ENCODE measurements around the gene CBL.
"Not testable (repeated sequence)": the region's sequence is repeated elsewhere in the genome, so short reads cannot be mapped to it uniquely, and the experiment has no call there.

CBL gene

DNA sequence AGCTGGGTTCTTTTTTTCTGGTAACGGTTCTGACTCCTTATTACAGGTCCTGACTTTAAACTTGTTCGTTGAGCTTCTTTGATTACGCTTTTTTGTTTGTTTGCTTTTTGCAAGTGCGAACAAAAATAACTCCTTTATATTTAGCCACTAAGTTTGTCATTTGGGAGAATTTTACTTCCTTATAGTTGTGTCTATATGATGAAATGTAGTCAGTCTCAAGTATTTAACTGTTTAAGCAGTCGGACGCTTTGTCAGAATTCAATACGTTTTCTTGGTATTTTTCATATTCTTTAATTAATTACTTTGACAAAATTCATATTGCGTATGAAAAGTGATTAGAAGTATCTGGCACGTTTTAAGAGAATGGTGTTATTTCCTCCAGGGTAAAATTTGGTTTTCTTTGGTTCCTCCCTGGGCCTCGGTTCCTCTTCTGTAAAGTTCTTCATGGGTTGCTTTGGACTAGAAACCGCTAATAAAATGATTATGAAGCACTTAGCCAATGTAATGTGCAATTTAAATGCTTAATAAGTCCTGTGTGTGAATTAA lies 1.3 kb downstream of the CBL start:
- in situ Hi-C loops (cut with HindIII; ENCODE audit: low sequenced_read_pairs): no loop called here

DNA sequence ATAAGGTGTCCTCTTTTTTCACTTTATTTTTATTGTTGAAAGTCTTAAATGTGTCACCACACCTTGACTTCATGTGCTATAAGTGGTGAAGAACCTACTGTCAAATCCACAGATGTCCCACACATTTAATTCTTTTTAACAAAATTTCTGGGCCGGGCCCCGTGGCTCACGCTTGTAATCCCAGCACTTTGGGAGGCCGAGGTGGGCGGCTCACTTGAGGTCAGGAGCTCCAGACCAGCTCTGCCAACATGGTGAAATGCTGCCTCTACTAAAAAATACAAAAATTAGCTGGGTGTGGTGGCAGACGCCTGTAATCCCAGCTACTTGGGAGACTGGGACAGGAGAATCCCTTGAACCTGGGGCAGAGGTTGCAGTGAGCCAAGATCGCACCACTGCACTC lies 3.0 kb downstream of the CBL start:
- in situ Hi-C loops (cut with HindIII; ENCODE audit: low sequenced_read_pairs): no loop called here

DNA sequence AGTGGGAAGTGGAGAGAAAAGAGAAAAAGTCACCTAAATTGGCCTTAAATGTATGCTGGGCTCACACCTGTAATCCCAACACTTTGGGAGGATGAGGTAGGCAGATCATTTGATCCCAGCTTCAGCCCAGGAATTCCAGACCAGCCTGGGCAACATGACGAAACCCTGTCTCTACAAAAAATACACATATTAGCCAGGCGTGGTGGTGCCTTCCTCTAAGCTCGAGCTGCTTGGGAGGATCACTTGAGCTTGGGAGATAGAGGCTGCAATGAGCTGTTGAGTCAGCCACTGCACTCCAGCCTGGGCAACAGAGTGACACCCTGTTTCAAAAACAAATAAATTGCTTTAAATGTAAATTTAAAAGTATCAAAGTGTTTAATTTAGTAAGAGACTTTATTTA lies 3.9 kb downstream of the CBL start:
- in situ Hi-C loops (cut with HindIII; ENCODE audit: low sequenced_read_pairs): no loop called here

DNA sequence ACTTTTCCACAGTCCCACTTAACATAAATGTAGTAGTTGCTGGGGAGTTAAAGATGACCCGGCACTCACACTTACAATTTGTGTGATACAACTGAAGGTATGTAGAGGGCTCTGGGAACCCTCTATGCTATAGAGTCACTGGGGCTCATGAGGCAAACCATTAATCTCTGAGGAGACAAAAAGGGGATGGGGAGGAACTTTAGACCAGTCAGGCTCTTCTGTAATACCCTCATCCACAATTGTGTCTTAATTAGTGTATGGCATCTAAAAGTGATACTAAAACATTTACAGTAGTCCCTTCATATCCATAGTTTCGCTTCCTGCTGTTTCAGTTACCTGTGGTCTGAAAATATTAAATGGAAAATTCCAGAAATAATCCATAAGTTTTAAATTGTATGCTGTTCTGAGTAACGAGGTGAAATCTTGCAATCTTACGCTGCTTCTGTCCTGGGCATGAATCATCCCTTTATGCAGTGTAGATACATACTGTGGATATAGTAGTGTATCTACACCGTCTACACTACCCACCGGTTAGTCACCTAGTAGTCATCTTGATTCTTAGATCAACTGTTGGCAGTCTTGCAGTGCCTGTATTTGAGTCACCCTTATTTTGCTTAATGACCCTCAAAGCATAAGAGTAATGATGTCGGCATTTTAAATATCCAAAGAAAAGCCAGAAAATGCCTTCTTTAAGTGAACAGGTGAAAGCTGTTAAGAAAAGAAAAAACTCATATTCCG lies 12.2 kb downstream of the CBL start:
- in situ Hi-C loops (cut with HindIII; ENCODE audit: low sequenced_read_pairs): no loop called here

DNA sequence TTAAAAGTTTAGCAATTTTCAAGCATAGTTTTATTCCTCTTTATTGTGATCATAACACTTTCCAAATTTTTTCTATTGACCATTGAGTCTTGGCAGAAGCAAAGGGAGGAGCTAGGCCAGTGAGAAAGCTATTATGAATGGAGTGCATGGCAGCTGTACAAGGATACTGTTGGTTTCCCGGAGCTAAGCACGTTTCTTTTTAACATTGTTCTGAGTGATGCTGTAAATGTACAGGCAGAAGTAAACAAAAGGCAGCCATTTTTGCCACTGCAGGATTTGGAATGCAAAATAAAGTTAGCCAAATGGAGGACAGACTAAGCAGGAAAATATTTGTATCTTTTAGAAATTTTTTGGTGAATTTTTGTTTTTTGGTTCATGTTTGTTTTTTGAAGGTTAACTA lies 16.2 kb downstream of the CBL start:
- in situ Hi-C loops (cut with HindIII; ENCODE audit: low sequenced_read_pairs): no loop called here

DNA sequence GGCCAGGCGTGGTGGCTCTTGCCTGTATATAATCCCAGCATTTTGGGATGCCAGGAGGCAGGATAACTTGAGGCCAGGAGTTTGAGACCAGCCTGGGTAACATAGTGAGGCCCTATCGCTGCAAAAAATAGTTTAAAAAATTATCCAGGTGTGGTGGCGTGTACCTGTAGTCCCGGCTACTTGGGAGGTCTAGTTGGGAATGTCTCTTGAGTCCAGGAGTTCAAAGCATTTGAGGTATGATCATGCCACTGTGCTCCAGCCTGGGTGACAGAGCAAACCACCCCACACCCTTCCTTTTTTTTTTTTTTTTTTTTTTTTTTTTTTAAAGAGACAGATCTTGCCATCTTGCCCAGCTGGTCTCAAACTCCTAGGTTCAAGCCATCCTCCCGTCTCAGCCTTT lies 16.8 kb downstream of the CBL start:
- in situ Hi-C loops (cut with HindIII; ENCODE audit: low sequenced_read_pairs): no loop called here

DNA sequence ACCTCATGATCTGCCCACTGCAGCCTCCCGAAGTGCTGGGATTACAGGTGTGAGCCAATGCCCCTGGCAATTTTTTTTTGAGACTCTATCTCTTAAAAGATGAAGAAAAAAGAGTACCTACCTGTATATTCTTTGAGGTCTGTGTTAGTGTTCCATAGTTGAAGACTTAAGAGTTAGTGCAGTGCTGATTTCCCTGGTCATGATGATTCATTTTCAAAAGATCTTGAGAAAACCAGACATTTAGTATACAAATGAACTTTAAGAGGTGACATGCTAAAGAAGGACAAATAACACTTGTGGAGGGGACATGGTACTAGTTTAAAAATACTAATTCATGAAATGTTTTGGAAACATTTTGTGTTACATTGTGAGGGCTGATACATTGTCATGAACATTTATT lies 17.7 kb downstream of the CBL start:
- in situ Hi-C loops (cut with HindIII; ENCODE audit: low sequenced_read_pairs): no loop called here

DNA sequence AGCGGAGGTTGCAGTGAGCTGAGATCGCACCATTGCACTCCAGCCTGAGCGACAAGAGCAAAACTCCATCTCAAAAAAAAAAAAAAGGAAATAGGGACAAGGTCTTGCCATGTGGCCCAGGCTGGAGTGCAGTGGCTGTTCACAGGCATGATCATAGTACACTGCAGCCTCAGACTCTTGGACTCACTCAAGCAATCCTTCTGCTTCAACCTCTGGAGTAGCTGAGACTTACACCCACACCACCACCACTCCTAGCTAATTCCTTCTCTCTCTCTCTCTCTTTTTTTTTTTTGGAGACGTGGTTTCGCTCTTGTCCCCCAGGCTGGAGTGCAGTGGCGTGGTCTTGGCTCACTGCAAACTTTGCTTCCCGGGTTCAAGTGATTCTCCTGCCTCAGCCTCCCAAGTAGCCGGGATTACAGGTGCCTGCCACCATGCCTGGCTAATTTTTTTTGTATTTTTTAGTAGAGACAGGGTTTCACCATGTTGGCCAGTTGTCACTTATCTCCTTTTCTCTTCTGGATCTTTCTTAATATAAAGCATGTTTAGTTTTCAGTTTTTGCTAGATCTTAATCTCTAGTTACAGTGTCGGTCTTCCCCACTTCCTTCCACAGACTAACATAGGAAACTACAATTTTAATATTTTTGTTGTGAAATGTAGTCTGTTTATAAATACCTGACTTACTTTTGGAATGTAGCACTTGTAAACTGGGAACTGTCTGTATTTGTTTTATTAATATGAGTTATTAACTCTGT lies 22.6 kb downstream of the CBL start:
- in situ Hi-C loops (cut with HindIII; ENCODE audit: low sequenced_read_pairs): not testable (repeated sequence)

DNA sequence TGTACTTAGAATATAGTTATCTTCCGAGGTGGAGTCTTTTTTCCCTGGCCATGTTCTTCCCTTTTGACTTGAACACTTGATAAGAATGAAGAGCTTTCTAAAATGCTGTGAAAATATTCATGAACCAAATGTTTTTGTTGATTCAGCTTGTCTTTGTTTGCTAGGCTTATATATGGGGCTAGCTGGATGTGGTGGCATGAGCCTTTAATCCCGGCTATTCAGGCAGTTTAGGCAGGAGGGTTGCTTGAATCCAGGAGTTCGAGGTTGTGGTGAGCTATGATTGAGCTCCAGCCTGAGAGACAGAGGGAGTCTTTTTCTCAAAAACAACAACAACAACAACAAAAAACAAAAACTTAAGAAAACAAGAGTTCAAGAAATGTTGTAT lies 23.1 kb downstream of the CBL start:
- in situ Hi-C loops (cut with HindIII; ENCODE audit: low sequenced_read_pairs): no loop called here

DNA sequence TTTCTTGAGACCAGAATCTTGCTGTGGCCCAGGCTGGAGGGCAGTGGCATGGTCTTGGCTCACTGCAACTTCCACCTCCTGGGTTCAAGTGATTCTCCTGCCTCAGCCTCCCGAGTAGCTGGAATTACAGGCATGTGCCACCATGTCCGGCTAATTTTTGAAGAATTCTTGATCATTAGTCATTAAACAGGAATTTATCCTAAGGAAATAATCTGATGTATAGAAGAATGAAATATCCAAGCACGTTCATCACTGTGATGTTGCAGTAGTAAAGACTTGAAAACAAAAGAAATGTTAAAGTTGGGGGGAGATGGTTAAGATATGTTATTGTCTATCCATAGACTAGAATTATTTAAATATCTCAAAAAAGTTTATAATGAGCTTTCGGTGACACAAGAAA lies 23.6 kb downstream of the CBL start:
- in situ Hi-C loops (cut with HindIII; ENCODE audit: low sequenced_read_pairs): no loop called here

DNA sequence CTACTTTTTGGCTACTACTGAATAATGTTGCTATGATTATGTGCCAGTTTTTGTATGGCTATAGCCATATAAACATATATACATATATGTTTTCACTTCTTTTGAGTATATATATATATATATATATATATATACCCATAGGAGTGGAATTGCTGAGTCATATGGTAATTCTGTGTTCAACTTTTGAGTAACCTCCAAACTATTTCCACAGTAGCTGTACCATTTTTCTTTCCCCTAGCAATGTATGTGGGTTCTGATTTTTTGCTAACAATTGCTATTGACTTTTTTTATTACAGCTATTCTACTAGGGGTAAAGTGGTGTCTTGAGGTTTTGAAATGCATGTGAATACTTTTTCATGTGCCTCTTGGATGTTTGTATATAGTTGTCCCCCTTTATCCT lies 30.4 kb downstream of the CBL start:
- in situ Hi-C loops (cut with HindIII; ENCODE audit: low sequenced_read_pairs): no loop called here

DNA sequence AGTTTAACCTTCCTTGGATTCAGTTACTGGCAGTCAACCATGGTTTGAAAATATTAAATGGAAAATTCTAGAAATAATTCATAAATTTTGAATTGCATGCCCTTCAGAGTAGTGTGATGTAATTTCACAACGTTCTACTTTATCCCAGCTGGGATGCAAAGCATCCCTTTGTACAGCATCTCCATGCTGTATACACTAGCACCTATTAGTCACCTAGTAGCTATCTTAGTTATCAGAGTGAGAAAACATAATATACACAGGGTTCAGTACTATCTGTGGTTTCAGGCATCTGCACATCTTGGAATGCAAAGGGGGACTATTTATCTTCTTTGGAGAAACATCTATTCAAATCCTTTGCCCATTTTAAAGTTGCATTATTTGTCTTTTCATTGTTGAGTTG lies 30.8 kb downstream of the CBL start:
- in situ Hi-C loops (cut with HindIII; ENCODE audit: low sequenced_read_pairs): no loop called here

DNA sequence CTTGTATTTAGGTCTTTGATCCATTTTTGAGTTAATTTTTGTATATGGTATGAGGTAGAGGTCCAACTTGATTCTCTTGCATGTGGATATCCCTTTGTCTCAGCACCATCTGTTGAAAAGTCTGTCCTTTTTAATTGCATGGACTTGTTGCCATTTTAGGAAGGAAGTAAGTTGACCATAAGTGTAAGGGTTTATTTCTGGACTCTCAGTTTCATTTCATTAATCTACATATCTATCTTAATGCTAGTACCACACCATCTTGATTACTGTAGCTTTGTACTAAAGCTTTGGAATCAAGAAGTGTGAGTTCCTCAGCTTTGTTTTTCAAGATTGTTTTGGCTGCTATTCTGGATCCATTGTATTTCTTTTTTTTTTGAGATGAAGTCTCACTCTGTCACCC lies 31.4 kb downstream of the CBL start:
- in situ Hi-C loops (cut with HindIII; ENCODE audit: low sequenced_read_pairs): no loop called here

DNA sequence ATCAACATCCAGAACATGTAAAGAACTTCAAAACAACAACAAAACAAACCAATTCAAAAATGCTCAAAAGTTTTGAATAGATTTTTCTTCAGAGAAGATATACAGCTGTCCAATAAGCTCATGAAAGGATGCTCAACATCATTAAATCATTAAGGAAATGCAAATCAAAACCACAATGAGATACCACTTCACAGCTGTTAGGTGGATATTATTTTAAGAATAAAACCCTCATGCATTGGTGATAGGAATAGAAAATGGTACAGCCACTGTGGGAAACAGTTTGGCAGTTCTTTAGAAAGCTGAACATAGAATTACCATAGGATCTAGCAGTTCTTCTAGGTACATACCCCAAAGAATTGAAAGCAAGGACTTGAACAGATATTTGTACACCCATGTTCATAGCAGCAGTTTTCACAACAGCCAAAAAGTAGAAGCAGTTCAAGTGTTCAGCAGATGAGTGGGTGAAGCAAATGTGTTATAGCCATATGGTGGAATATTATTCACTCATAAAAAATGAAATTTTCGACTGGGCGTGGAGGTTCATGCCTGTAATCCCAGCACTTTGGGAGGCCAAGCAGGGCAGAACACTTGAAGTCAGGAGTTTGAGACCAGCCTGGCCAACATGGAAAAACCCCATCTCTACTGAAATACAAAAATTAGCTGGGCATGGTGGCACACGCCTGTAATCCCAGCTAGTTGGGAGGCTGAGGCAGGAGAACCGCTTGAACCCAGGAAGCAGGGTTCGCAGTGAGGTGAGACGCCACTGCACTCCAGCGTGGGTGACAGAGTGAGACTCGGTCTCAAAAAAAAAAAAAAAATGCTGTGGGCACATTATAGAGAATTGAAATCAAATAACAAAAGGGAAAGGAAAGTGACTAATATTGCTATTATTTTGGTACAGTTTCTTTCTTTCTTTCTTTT lies 42.9 kb downstream of the CBL start:
- in situ Hi-C loops (cut with HindIII; ENCODE audit: low sequenced_read_pairs): no loop called here

DNA sequence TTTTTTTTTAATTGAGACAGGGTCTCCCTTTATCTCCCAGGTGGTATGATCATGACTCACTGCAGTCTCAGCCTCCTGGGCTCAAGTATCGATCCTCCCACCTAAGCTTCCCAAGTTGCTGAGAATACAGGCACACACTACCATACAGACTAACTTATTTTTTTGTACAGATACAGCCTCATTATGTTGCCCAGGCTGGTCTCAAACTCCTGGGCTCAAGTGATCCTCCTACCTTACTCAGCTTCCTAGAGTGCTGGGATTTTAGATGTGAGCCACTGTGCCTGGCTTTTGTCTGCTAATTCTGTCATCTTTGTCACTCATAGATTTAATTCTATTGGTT lies 43.5 kb downstream of the CBL start:
- in situ Hi-C loops (cut with HindIII; ENCODE audit: low sequenced_read_pairs): loop anchor here (25.0 kb wide), 1 partner anchor 137 kb away; the partner anchor contains the start of genes C2CD2L, DPAGT1 and HINFP

DNA sequence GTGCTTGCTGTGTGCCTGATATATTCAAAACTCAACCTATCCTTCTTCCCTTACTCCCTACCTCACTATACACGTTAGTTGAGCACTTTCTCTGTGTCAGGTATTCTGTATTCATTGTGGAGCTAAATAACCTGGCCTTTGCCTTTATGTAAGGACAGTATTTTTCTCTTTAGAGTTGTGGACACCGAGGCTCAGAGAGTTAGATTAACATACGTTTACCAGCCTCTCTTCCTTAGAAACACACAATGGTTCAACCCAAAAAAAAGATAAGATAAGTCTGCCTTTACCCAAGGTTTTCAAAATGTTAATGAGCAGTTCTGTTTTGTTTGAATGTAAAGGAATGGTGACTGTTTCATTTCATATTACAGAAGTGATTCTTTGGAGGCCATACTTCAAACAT lies 45.0 kb downstream of the CBL start:
- in situ Hi-C loops (cut with HindIII; ENCODE audit: low sequenced_read_pairs): loop anchor here (25.0 kb wide), 1 partner anchor 139 kb away; the partner anchor contains the start of genes C2CD2L, DPAGT1 and HINFP

DNA sequence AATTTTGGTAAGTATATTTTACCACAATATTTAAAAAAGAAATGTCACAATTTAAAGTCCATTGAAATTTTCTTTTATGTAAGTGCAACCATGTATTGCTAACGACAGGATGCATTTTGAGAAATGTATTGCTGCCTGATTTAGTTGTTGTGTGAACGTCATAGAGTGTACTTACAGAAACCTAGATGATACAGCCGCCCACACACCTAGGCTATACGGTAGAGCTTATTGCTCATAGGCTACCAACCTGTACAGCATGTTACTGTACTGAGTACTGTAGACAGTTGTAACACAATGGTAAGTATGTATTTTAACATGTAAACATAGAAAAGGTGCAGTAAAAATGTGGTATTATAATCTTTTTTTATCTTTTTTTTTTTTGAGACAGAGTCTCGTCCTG lies 48.1 kb downstream of the CBL start:
- in situ Hi-C loops (cut with HindIII; ENCODE audit: low sequenced_read_pairs): loop anchor here (25.0 kb wide), 1 partner anchor 142 kb away; the partner anchor contains the start of genes C2CD2L, DPAGT1 and HINFP

DNA sequence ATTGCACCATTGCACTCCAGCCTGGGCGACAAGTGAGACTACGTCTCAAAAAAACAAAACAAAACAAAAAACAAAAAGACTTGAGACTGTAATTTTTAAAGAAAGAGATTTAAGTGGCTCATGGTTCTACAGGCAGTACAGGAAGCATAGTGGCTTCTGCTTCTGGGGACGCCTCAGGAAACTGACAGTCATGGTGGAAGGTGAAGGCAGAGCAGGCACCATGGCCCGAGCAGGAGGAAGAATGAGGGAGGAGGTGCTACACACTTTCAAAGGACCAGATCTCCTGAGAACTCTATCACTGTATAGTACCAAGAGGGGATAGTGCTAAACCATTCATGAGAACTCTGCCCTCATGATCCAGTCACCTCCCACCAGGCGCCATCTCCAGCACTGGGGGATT lies 52.0 kb downstream of the CBL start:
- in situ Hi-C loops (cut with HindIII; ENCODE audit: low sequenced_read_pairs): loop anchor here (25.0 kb wide), 1 partner anchor 146 kb away; the partner anchor contains the start of genes C2CD2L, DPAGT1 and HINFP

DNA sequence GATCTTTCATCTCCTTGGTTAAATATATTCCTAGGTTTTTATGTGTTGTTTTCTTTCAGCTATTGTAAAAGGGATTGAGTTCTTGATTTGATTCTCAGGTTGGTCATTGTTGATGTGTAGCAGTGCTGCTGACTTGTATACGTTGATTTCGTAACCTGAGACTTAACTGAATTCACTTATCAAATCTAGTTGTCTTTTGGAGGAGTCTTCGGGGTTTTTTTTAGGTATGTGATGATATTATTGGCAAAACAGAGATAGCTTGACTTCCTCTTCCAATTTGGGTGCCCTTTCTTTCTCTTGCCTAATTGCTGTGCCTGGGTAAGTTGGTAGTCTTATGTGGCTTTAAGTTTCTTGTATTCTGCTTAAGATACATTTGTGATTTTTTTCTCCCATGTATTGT lies 52.8 kb downstream of the CBL start:
- in situ Hi-C loops (cut with HindIII; ENCODE audit: low sequenced_read_pairs): loop anchor here (25.0 kb wide), 1 partner anchor 147 kb away; the partner anchor contains the start of genes C2CD2L, DPAGT1 and HINFP

DNA sequence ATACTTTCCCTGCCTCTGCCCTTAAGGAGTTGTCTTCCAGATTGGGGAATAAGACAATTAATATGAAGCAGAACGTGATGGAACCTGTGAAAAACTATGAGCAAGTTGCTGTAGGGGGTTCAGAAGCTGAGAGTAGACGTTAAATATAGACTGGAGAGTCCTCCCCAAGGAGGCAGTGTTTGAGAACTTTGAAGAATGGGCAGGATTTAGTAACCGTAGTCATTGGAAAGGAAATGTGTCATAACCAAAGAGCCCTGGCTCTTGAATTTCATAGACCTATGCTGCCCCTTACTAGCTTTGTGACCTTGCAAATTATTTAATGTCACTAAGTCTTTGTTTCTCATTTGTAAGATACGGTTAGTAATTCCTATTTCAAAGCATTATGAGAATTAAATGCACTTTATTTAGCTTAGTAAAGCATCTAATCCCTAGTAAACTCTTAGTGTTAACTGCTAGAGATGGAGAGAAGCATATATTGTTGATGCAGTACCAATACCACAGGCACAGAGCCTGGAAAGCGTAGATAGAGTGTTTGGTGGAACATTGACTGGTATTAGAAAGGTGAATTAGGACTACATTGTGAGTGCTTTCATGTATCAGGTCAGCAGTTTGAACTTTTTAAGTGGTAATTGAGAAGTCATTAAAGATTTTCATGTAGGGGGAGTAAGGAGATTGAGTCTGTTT lies 56.7 kb downstream of the CBL start:
- in situ Hi-C loops (cut with HindIII; ENCODE audit: low sequenced_read_pairs): loop anchor here (25.0 kb wide), 1 partner anchor 151 kb away; the partner anchor contains the start of genes C2CD2L, DPAGT1 and HINFP
